Right renal pelvis (tissue), 4 donors: ENCODE measurements around the gene LSM14B. TPM values are rescaled to one million over a fixed set of nuclear protein-coding genes. Genes with fewer than 3 reads are reported as not detected.
"Not testable (repeated sequence)": the region's sequence is repeated elsewhere in the genome, so short reads cannot be mapped to it uniquely, and the experiment has no call there.

Experiments used
- DNase-seq, 4 donors: peaks; one replicate each; pipeline ENCODE4 v3.0.0-alpha.2; 2013; ENCODE audit warnings: low read depth in 4 of 4, low spot score in 3 of 4, missing footprints in 1 of 4
- polyA plus RNA-seq, 4 donors: library from polyadenylated mRNA; unstranded; fragments of 120-200 nt; gene quantifications; one replicate each; pipeline ENCODE4 v1.2.1, GENCODE V29; 2013; ENCODE audit not compliant: insufficient read length in 4 of 4

The LSM14B gene
- polyA plus RNA-seq, 4 donors, result 52.0 to 55.8 (median 54.8) TPM

DNA sequence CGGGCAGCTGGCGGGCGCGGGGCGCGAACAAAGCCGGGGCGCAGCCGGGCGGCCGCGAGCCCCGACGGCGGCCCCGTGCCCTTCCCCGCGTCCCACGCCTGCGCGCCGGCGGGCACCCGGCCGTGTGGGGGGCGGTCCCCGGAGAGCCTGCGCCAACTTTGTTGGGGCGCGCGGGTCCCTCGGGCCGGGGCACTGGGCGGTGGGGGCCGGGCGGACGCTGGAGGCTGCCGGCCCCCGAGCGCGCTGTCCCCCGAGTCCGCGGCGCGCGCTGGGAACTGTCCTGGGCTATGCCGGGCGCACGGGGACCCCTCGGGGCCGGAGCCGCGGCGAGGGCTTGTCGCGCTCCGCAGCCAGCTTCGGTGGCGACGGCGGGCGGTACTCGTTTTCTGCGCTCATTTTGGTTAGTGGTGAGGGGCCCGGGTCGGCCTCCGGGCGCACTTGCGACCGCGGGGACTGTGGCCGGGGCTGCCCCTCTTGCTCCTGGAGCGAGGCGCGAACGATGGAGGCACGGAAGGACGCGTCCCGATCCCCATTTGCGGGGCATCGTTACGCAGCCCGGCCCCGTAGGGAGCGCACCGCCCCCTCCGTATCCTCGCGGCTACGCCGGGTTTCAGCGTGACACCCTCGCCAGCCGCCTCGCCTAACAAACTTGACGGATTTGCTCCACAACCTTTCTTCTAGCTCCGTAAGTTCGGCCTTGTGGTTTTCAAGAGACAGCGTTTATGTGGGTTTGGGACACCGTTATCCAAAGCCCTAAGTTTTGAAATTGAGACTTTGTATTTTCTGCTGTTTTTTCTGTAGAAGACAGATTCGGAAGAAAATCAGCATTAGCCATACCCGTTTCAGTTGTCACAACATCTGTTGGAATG is 21.9 kb downstream of the LSM14B start:
- no peak for DNase-seq

DNA sequence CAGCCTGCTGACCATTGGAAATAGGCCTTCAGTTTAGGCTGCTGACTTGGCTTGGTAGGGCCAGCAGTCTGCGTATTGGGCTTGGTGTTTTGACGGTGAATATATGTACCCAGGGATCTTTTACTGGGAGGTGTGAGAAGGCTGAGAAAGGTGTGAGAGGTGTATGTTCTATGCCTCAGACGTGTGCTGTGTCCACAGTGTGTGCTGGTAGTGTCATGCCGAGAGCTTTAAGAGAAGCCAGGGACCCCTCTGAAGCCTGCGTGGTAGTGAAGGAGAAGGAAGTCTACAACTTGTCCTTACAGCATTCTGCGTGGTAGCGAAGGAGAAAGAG is 23.4 kb downstream of the LSM14B start:
- no peak for DNase-seq

DNA sequence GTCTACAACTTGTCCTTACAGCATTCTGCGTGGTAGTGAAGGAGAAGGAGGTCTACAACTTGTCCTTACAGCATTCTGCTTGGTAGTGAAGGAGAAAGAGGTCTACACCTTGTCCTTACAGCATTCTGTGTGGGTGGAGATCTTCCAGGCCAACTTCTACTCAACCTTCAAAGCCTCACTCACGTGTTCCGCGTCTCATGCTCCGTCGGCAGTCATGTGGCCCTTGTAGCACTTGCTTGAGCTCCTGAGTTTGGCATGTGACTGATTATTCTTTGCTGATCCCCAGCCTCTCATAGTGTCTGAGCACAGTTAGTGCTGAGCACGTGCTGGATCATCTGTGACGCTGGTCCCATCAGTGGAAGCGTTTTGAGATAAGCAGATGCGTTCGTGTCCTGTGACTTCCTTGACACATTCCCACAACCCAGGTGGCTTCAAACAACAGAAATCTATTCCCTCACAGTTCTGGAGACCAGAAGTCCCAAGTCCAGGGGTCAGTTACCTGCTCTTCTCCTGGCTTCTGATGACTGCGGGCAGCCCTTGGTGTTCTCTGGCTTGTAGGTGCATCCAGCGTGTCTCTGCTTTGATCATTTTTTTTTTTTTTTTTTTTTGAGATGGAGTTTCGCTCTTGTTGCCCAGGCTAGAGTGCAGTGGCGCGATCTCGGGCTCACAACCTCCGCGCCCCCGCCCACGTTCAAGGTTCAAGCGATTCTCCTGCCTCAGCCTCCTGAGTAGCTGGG is 23.9 kb downstream of the LSM14B start:
- no peak for DNase-seq

DNA sequence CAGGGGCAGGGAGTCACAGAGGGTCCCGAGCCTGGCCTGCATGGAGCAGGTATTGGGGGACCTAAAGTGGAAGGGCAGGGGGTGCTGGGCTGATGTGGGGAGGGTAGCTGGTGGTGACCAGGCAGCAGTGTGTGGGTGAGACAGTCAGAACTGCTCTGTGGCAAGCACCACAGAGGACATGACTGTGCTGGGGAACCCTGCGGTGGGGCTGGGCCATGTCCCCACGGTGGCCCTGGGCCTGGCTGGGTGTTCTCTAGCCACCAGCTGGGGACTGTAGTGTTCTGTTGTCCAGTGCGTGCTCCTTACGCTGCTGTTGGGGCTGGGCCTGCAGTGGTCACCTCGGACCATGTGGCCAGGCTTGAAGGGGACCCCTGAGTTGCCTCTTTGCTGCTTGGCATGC is 24.9 kb downstream of the LSM14B start:
- no peak for DNase-seq

GRCh38 chr20:62147528-62147927 is 25.3 kb downstream of the LSM14B start:
- no peak for DNase-seq

DNA sequence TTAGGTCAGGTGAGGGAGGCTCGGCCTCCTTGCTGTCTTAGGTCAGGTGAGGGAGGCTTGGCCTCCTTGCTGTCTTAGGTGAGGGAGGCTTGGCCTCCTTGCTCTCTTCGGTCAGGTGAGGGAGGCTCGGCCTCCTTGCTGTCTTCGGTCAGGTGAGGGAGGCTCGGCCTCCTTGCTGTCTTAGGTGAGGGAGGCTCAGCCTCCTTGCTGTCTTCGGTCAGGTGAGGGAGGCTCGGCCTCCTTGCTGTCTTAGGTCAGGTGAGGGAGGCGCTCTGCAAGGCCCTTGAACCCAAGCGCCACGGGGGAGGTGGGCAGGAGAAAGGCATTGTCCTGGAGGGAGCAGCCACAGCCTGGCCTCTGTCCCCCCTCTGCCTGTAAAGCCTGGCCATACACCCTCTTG is 26.1 kb downstream of the LSM14B start:
- not testable (repeated sequence) for DNase-seq

DNA sequence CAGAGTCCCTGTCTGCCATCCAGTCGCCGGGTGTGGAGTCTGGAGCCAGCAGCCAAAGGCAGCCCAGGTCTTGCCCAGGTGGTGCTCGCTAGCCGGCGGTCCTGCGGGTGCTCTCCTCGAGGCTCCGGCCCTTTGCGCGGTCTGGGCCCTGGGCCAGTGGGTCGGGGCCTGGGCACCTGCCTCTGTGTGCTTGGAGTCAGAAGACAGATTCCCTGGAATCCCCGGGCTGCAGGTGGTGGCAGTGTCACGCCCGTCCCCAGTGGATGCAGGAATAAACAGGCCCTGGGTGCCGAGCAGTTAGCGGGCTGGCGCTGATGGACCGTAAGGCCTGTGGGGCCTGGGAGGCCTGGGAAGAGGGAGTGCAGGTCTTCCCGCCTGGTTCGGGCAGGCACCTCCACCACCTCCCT is 26.6 kb downstream of the LSM14B start:
- DNase-seq, result no peak

DNA sequence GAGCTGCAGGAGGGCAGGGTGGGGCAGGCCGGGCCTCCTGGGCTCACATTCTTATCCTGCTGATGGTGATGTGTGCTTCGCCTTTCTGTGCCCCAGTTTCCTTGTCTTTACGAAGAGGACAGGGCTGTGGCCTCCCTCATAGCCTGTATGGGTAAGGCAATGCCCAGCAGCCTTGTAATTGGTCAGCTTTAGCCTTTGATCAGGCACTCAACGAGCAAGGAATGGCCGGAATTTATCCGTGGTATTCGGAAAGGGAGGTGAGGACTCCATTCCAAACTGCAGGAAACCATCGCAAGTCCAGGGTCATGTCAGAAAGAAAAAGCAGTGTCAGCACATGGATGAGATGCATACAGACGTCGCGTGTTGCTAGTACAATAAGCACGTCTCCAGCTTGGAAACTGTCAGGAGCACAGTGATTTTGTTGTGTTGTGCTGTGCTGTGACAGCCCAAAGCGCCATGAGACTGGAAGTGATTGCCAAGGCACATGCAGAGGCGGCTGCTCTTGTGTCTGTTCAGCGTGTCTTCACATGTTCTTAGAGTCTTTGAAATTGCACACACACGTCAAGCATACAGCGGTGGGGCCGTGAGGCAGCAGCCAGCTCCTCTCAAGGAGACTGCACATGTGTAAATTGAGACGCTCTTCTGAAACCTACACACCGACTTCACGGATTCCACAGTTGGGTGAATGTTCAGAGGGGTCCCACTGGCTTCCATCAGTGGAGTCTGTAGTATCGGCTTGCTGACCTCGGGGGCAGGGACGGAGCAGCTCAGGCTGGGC is 27.4 kb downstream of the LSM14B start:
- no peak for DNase-seq

GRCh38 chr20:62150310-62150575 is 28.0 kb downstream of the LSM14B start:
- no peak for DNase-seq

- no peak for DNase-seq
These were observed 28.9 kb downstream of the LSM14B start for GRCh38 chr20:62151225-62151624.

GRCh38 chr20:62151835-62152364 is 29.6 kb downstream of the LSM14B start:
- DNase-seq, result no peak

GRCh38 chr20:62155428-62156253 is 33.4 kb downstream of the LSM14B start:
- no peak for DNase-seq

DNA sequence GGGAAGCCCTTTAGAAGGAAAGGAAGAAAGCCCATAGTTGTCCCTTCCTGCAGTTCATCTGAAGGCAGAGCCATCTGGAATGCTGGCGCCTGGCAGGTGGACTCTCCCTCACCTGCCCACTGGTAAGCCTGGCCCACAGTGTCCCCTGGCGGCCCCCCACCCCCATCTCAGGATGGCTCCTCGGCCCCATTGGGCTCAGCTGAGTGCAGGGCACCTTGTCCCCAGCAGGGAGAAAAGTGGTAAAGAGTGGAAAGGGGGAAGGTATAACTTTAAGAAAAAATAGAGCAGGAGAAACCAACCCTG is 33.9 kb downstream of the LSM14B start:
- DNase-seq, result no peak

- peak in 1 of 4 donors; percentile 41 for DNase-seq
These were observed 34.5 kb downstream of the LSM14B start for GRCh38 chr20:62156592-62157386.

- DNase-seq, result no peak
These were observed 35.3 kb downstream of the LSM14B start for GRCh38 chr20:62157387-62158087.

- DNase-seq, result no peak
These were observed 35.8 kb downstream of the LSM14B start for GRCh38 chr20:62158088-62158400.

- DNase-seq, result no peak
These were observed 36.3 kb downstream of the LSM14B start for GRCh38 chr20:62158541-62158940.

GRCh38 chr20:62159052-62159451 is 36.8 kb downstream of the LSM14B start:
- no peak for DNase-seq

DNA sequence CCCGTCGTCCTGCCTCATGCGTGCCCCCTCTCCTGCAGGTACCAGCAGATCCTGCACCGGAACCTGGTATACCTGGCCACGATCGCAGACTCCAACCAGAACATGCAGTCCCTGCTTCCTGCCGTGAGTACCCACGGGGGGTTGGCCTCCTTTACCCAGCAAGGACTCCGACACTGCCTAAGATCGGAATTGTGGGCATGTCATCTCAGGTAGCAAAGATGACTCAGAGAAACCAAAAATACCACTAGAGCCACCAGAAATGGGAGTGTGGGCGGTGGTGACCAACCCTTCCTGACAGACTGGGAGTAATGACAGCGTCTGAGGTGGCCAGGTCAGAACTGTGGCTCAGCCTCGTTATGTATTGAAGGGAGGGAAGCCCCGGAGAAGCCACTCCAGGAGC is 37.6 kb downstream of the LSM14B start:
- no peak for DNase-seq
